Lower leg skin (tissue), 4 donors: ENCODE data around the gene USP7. TPM values are rescaled to one million over a fixed set of nuclear protein-coding genes. Genes with fewer than 3 reads are reported as not detected.

Experiments used
- DNase-seq, 2 donors: peaks; one replicate each; pipeline ENCODE4 v3.0.0-alpha.2; 2019; ENCODE audit warnings: low spot score in 2 of 2
- H3K4me3 ChIP-seq: fragments of 200-600 bp; sonication (generic); 2 replicates; pipeline ENCODE4 v1.5.1; 2017; ENCODE audit warnings: mild to moderate bottlenecking, low read depth; ENCODE audit not compliant: poor library complexity, severe bottlenecking
- POLR2A ChIP-seq, 2 donors: fragments of 450-650 bp; IDR thresholded peaks; one replicate each; pipeline ENCODE4 v1.6.1; 2016 to 2017; ENCODE audit warnings: antibody characterized with exemption in 2 of 2, mild to moderate bottlenecking in 1 of 2, moderate library complexity in 1 of 2
- WGBS, 2 donors: methylation state at CpG; one replicate each; pipeline ENCODE4 v1.1.5; 2018; 5-methylcytosine and 5-hydroxymethylcytosine counted together
- intact Hi-C: fragments of 100-400 bp; cut with DNase I; formaldehyde crosslinking; loops from one replicate; pipeline ENCODE4 v1.15.0; 2023; ENCODE audit warnings: low total_unique reads
- total RNA-seq, 4 donors: library from RNA; depleted of rRNA; stranded (reverse); fragments of >200 nt; gene quantifications; one replicate each; pipeline ENCODE4 v1.1.0, GENCODE V29; 2016
- TF ChIP-seq, protein P1 (sequence below), 3 donors: fragments of 450-650 bp; IDR thresholded peaks; one replicate each; pipeline ENCODE4 v1.5.1; 2016; ENCODE audit warnings: antibody characterized with exemption in 3 of 3, mild to moderate bottlenecking in 3 of 3, moderate library complexity in 2 of 3

The USP7 gene
- total RNA-seq, 4 donors from 2014 or later: 80.3 to 105 (median 91.8) TPM

DNA sequence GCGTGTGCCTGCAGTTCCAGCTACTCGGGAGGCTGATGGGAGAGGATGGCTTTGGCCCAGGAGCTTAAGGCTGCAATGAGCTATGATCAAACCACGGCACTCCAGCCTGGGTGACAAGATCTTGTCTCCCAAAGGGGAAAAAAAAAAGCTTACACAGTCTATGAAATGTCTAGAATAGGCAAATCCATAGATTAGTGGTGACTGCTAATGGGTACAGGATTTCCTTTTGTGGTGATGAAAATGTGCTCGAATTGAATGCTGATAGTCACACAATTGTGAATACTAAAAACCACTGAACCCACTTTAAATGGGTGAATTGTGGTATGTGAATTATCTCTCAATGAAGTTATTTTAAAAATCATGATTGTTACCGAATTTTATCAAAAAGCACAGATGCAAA lies 14.9 kb downstream of the USP7 start:
- H3K4me3 ChIP-seq: no peak overlapping the region
- WGBS, 2 donors: 68 to 73% methylated on average over 5 of the region's 5 CpGs
- intact Hi-C loops: no loop called here
- TF ChIP-seq, protein P1, sequence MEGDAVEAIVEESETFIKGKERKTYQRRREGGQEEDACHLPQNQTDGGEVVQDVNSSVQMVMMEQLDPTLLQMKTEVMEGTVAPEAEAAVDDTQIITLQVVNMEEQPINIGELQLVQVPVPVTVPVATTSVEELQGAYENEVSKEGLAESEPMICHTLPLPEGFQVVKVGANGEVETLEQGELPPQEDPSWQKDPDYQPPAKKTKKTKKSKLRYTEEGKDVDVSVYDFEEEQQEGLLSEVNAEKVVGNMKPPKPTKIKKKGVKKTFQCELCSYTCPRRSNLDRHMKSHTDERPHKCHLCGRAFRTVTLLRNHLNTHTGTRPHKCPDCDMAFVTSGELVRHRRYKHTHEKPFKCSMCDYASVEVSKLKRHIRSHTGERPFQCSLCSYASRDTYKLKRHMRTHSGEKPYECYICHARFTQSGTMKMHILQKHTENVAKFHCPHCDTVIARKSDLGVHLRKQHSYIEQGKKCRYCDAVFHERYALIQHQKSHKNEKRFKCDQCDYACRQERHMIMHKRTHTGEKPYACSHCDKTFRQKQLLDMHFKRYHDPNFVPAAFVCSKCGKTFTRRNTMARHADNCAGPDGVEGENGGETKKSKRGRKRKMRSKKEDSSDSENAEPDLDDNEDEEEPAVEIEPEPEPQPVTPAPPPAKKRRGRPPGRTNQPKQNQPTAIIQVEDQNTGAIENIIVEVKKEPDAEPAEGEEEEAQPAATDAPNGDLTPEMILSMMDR (IDR thresholded peaks at IDR 0.05): no peak
- TF ChIP-seq POLR2A (IDR thresholded peaks at IDR 0.05): no peak
- DNase-seq: no peak

DNA sequence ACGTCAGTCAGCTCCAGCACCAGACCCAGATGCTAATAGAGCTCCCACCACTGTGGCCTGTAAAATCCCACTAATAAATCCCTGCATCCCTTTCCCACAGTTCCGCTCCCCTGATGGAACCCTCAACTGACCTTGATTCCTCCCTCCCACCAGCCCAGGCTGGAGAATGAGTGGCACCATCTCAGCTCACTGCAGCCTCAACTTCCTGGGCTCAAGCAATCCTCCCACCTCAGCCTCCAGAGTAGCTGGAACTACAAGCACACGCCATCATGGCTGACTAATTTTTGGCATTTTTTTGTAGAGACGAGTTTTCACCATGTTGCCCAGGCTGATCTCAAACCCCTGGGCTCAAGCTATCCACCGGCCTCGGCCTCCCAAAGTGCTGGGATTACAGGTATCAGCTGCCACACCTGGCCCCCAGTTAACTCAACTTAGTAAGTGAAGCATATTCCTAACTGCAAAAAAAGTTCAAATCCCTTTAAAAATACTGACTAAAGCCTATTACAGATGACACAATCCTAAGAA lies 15.6 kb downstream of the USP7 start:
- no peak for DNase-seq
- TF ChIP-seq, protein P1 (IDR thresholded peaks at IDR 0.05): no peak
- TF ChIP-seq POLR2A (IDR thresholded peaks at IDR 0.05): no peak
- no peak overlapping the region for H3K4me3 ChIP-seq
- intact Hi-C loops: no loop called here
- 90 to 92% methylated on average over 6 of the region's 6 CpGs for WGBS, 2 donors

DNA sequence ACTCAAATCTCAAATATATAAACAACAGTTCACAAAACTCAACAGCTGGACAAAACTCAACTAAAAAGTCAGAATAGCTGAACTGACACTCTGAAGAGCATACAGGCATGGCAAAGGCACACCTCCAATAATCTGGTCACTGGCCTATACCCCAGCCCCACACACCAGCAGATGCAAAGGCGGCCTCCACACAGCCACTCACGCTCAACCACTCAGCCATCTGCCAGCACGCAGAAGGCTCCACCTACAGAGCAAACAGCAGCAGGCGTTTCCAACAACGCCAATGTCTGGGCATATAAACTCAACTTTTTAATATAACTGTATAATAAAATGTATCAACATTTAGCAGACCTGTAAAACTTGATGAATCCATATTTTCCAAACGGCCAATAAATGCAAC lies 17.2 kb downstream of the USP7 start:
- no peak overlapping the region for H3K4me3 ChIP-seq
- no peak for DNase-seq
- 79% methylated on average over 6 of the region's 6 CpGs for WGBS, 2 donors
- intact Hi-C loops: no loop called here
- no peak for TF ChIP-seq POLR2A (IDR thresholded peaks at IDR 0.05)
- TF ChIP-seq, protein P1 (IDR thresholded peaks at IDR 0.05): no peak

DNA sequence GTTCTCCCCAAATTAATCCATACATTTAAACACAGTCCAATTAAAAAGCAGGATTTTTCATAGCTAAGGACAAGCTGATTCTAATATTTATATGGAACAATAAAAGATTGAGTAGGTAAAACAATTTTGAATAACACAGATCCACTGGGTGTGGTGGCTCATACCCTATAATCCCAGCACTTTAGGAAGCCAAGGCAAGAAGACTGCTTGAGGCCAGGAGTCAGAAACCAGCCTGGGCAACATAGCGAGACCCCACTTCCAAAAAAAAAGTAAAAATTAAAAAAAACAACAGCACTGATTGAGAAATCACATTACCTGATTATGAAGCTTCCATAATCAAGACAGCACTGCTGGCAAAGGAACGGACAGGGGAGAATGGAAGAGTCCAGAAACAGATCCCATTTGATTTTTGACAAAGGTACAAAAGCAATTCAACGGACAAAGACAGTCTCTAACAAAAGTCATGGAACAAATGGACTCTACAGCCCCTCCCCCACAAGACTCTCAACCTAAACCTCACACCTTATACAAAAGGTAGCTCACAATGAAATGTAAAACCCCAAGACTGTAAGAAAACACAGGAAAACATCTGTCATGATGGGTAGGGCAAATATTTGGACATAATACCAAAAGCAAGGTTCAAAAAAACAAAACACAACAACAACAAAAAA lies 17.9 kb downstream of the USP7 start:
- WGBS, 2 donors: 88% methylated on average over 3 of the region's 3 CpGs
- no peak for DNase-seq
- intact Hi-C loops: no loop called here
- H3K4me3 ChIP-seq: no peak overlapping the region
- TF ChIP-seq POLR2A (IDR thresholded peaks at IDR 0.05): no peak
- TF ChIP-seq, protein P1 (IDR thresholded peaks at IDR 0.05): no peak

DNA sequence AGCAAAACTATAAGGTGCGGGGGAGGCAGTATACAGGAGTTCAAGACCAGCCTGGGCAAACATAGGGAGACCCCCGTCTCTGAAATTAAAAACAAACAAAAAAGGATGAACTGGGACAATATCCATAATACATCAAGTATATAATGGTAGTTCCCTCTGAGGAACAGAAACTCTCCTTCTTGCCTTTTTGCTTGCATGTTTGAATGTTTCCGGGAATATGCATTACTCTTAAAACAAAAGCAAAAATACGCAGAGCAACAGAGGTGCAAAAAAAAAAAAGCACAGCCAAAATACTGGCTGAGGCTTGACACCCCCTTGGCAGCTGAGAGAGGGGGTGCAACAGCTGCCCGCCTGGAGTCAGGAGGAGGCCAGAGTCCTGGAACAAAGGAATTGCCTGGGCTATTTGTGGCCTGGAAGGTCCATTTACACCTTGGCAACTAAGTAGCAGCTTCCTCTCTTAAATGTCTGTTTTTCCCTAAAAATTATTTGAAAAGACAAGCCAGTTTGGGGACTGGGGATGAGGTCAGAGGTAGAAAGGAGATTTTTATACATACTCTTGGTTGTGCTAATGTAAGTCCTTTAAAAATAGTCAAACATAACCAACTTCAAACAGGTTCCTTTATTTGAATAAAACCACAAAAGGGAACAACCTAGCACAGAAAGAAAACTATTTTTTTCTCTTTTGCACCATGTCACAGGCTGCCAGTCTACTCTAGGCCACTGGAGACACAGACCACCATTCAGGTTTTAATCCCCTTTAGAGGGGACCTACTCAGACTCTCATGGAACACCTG lies 19.5 kb downstream of the USP7 start:
- DNase-seq: no peak
- no peak overlapping the region for H3K4me3 ChIP-seq
- intact Hi-C loops: no loop called here
- WGBS, 2 donors: 70 to 72% methylated on average over 5 of the region's 5 CpGs
- TF ChIP-seq, protein P1 (IDR thresholded peaks at IDR 0.05): no peak
- no peak for TF ChIP-seq POLR2A (IDR thresholded peaks at IDR 0.05)
